Mesothelial cell of epicardium (in vitro differentiated cells): ENCODE results near the gene USP44. TPM values are rescaled to one million over a fixed set of nuclear protein-coding genes. Genes with fewer than 3 reads are reported as not detected.
A peak's percentile ranks its signal among the peaks of the same experiment; 100 is the strongest.

Source experiments
- DNase-seq, 2 experiments: peaks; one replicate each; pipeline ENCODE4 v3.0.0; 2021; ENCODE audit warnings: low spot score in 2 of 2; ENCODE audit not compliant: unreplicated experiment in 2 of 2
- H3K27ac Mint-ChIP-seq: 2 replicates; pipeline ENCODE4 v1.8.0; 2021; ENCODE audit warnings: mixed read lengths
- H3K27me3 Mint-ChIP-seq: 2 replicates; pipeline ENCODE4 v1.8.0; 2021; ENCODE audit warnings: low read depth, mixed read lengths
- H3K36me3 Mint-ChIP-seq: 2 replicates; pipeline ENCODE4 v1.8.0; 2021; ENCODE audit warnings: mixed read lengths
- H3K4me1 Mint-ChIP-seq: 2 replicates; pipeline ENCODE4 v1.8.0; 2021; ENCODE audit warnings: mixed read lengths
- H3K4me3 Mint-ChIP-seq: 2 replicates; pipeline ENCODE4 v1.8.0; 2021; ENCODE audit warnings: mild to moderate bottlenecking, moderate library complexity, mixed read lengths
- H3K9me3 Mint-ChIP-seq: 2 replicates; pipeline ENCODE4 v1.8.0; 2021; ENCODE audit warnings: mixed read lengths
- total RNA-seq: library from RNA; stranded (reverse); gene quantifications from 3 replicates; pipeline ENCODE4 v1.2.1, GENCODE V29; 2021
- TF ChIP-seq, protein P1 (sequence below): fragments of 200-600 bp; sonication (generic); IDR thresholded peaks from one replicate; pipeline ENCODE4 v1.5.0; 2021; ENCODE audit warnings: antibody characterized with exemption; ENCODE audit not compliant: unreplicated experiment

The USP44 gene
- total RNA-seq, 1 donor from 2014 or later, result 0.25 TPM

- H3K27ac Mint-ChIP-seq, result no peak overlapping the region
- TF ChIP-seq, protein P1, sequence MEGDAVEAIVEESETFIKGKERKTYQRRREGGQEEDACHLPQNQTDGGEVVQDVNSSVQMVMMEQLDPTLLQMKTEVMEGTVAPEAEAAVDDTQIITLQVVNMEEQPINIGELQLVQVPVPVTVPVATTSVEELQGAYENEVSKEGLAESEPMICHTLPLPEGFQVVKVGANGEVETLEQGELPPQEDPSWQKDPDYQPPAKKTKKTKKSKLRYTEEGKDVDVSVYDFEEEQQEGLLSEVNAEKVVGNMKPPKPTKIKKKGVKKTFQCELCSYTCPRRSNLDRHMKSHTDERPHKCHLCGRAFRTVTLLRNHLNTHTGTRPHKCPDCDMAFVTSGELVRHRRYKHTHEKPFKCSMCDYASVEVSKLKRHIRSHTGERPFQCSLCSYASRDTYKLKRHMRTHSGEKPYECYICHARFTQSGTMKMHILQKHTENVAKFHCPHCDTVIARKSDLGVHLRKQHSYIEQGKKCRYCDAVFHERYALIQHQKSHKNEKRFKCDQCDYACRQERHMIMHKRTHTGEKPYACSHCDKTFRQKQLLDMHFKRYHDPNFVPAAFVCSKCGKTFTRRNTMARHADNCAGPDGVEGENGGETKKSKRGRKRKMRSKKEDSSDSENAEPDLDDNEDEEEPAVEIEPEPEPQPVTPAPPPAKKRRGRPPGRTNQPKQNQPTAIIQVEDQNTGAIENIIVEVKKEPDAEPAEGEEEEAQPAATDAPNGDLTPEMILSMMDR, result no peak
- peaks cover 16% of the 10 kb centered on the region for H3K4me1 Mint-ChIP-seq
- DNase-seq, result no peak
- H3K4me3 Mint-ChIP-seq, result no peak overlapping the region
- H3K27me3 Mint-ChIP-seq, result no peaks in the 10 kb centered on the region
- H3K36me3 Mint-ChIP-seq, result peaks cover 37% of the 10 kb centered on the region
- no peaks in the 10 kb centered on the region for H3K9me3 Mint-ChIP-seq
Measured at GRCh38 chr12:95480230-95480629, 71.0 kb downstream of the USP44 start.

- H3K27me3 Mint-ChIP-seq, result no peaks in the 10 kb centered on the region
- no peaks in the 10 kb centered on the region for H3K9me3 Mint-ChIP-seq
Measured at GRCh38 chr12:95474660-95474958, 76.7 kb downstream of the USP44 start.

GRCh38 chr12:95473884-95474659 is 77.2 kb downstream of the USP44 start, which contains the start of gene METAP2:
METAP2 (plus strand) TSS chr12:95474152; CDS start chr12:95474180, 28 bp downstream.
- Mint-ChIP-seq H3K4me3 (peak within 1 kb of the TSS; percentile 100), H3K36me3 (peaks cover 23% of the 10 kb centered on the region), H3K4me1 (peaks cover 27% of the 10 kb centered on the region), H3K27me3 (no peaks in the 10 kb centered on the region), H3K9me3 (no peaks in the 10 kb centered on the region), H3K27ac (peak within 1 kb of the TSS; percentile 100)
- peak; percentile 81 to 90 for DNase-seq
- TF ChIP-seq, protein P1, result no peak

More at GRCh38 chr12:95474660-95474958, 76.7 kb downstream of the USP44 start:
- Mint-ChIP-seq H3K36me3 (peaks cover 26% of the 10 kb centered on the region), H3K4me1 (peaks cover 27% of the 10 kb centered on the region), H3K27ac (peak overlapping the region; percentile 100), H3K4me3 (peak overlapping the region; percentile 100)
- no peak for DNase-seq
- TF ChIP-seq, protein P1, result no peak

- no peaks in the 10 kb centered on the region for H3K27me3 Mint-ChIP-seq
- peaks cover 27% of the 10 kb centered on the region for H3K4me1 Mint-ChIP-seq
- peaks cover 17% of the 10 kb centered on the region for H3K36me3 Mint-ChIP-seq
- peak overlapping the region; percentile 100 for H3K4me3 Mint-ChIP-seq
- no peaks in the 10 kb centered on the region for H3K9me3 Mint-ChIP-seq
- DNase-seq, result peak in 1 of 2 experiments; percentile 40
- peak overlapping the region; percentile 100 for H3K27ac Mint-ChIP-seq
- TF ChIP-seq, protein P1, result no peak
Measured at GRCh38 chr12:95473231-95473883, 77.9 kb downstream of the USP44 start.

- DNase-seq, result no peak
- Mint-ChIP-seq H3K27me3 (no peaks in the 10 kb centered on the region), H3K27ac (peak overlapping the region; percentile 1), H3K4me3 (no peak overlapping the region), H3K36me3 (no peaks in the 10 kb centered on the region), H3K4me1 (peaks cover 18% of the 10 kb centered on the region), H3K9me3 (no peaks in the 10 kb centered on the region)
- TF ChIP-seq, protein P1, result no peak
Measured at GRCh38 chr12:95470300-95470699, 81.0 kb downstream of the USP44 start.

Other genes with a start within 250 kb of the USP44 start
- gene METAP2, start 77.3 kb downstream of the USP44 start, total RNA-seq, result 78.9 to 92.2 TPM (median 91.1 TPM) in 3 replicates
- 4.8 to 6.0 TPM (median 5.9 TPM) in 3 replicates for gene NTN4, start 239.3 kb upstream of the USP44 start, total RNA-seq